22Rv1 (cell line): ENCODE results near the gene SUSD5.

Source experiments
- H3K27ac ChIP-seq: fragments of 450-650 bp; 2 replicates; pipeline ENCODE4 v1.5.1; 2017
- ZFX ChIP-seq: fragments of 450-650 bp; IDR thresholded peaks from 2 replicates; pipeline ENCODE4 v1.6.1; 2017; ENCODE audit warnings: antibody characterized with exemption, borderline replicate concordance
- TF ChIP-seq, protein P1 (sequence below): fragments of 450-650 bp; IDR thresholded peaks from 2 replicates; pipeline ENCODE4 v1.5.1; 2017; ENCODE audit warnings: mild to moderate bottlenecking

The SUSD5 gene

DNA sequence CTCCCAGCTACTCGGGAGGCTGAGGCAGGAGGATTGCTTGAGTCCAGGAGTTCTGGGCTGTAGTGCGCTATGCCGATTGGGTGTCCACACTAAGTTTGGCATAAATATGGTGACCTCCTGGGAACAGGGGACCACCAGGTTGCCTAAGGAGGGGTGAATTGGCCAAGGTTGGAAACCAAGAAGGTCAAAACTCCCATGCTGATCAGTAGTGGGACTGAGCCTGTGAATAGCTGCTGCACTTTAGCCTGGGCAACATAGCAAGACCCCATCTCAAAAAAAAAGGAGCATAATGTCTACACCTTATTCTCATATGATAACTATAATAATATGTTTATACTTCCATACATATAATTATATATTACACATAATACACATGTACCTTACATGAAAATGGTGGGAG is 115.6 kb downstream of the SUSD5 start:
- no peak for TF ChIP-seq ZFX
- TF ChIP-seq, protein P1, sequence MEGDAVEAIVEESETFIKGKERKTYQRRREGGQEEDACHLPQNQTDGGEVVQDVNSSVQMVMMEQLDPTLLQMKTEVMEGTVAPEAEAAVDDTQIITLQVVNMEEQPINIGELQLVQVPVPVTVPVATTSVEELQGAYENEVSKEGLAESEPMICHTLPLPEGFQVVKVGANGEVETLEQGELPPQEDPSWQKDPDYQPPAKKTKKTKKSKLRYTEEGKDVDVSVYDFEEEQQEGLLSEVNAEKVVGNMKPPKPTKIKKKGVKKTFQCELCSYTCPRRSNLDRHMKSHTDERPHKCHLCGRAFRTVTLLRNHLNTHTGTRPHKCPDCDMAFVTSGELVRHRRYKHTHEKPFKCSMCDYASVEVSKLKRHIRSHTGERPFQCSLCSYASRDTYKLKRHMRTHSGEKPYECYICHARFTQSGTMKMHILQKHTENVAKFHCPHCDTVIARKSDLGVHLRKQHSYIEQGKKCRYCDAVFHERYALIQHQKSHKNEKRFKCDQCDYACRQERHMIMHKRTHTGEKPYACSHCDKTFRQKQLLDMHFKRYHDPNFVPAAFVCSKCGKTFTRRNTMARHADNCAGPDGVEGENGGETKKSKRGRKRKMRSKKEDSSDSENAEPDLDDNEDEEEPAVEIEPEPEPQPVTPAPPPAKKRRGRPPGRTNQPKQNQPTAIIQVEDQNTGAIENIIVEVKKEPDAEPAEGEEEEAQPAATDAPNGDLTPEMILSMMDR: no peak
- no peak overlapping the region for H3K27ac ChIP-seq

DNA sequence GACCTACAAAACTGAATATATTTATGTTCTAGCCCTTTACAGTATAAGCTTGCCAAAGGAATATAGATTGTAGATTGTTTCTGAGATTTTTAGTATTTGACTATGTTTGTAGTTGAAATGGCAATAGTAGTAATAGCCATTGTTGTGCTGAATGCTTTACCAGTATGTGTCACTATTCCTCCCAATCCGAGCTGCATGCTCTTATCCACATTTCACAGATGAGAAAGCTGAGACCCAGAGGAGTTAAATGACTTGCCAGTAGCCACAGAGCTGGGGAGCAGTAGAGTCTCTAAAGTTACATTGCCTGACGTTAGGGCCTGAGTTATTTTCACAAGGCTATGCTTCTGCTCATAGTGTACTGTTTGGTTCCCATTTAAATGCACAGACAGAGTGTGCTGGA is 118.4 kb downstream of the SUSD5 start:
- TF ChIP-seq, protein P1: no peak
- TF ChIP-seq ZFX: no peak
- H3K27ac ChIP-seq: no peak overlapping the region
